Spinal cord (tissue), 10 donors: ENCODE results near the gene EPC2. TPM values are rescaled to one million over a fixed set of nuclear protein-coding genes. Genes with fewer than 3 reads are reported as not detected.

Source experiments
- DNase-seq, 6 donors: peaks; one replicate each; pipeline versions ENCODE4 v3.0.0 to v3.0.0-alpha.2; 2013 to 2015; ENCODE audit warnings: low spot score in 6 of 6, low read depth in 4 of 6
- H3K27ac ChIP-seq: one replicate; pipeline ENCODE4 v1.5.1; 2013; ENCODE audit warnings: low read depth, low read length, control low read depth
- H3K27me3 ChIP-seq: one replicate; pipeline ENCODE4 v1.6.1; 2013; ENCODE audit warnings: low read length; ENCODE audit not compliant: control insufficient read depth, insufficient read depth
- H3K36me3 ChIP-seq: one replicate; pipeline ENCODE4 v1.6.1; 2013; ENCODE audit warnings: low read length; ENCODE audit not compliant: control insufficient read depth, insufficient read depth
- H3K4me1 ChIP-seq: one replicate; pipeline ENCODE4 v1.6.1; 2013; ENCODE audit warnings: low read length; ENCODE audit not compliant: control insufficient read depth, insufficient read depth
- H3K4me3 ChIP-seq: one replicate; pipeline ENCODE4 v1.5.1; 2013; ENCODE audit warnings: low read depth, low read length, control low read depth
- H3K9me3 ChIP-seq: one replicate; pipeline ENCODE4 v1.6.1; 2013; ENCODE audit warnings: low read length; ENCODE audit not compliant: control insufficient read depth, insufficient read depth
- WGBS: methylation state at CpG from one replicate; pipeline ENCODE4 v1.1.5; 2013; ENCODE audit warnings: missing lambda C conversion rate; ENCODE audit not compliant: insufficient coverage; 5-methylcytosine and 5-hydroxymethylcytosine counted together
- polyA plus RNA-seq, 2 donors: library from polyadenylated mRNA; unstranded; fragments of 120-200 nt; gene quantifications; one replicate each; pipeline ENCODE4 v1.2.1, GENCODE V29; 2013; ENCODE audit not compliant: insufficient read length in 2 of 2
- total RNA-seq, 2 donors: library from RNA; depleted of rRNA in 1 of 2; stranded (reverse); fragments of 120-200 nt in 1 of 2; fragments of >200 nt in 1 of 2; gene quantifications; one replicate each; pipeline versions ENCODE4 v1.2.3 to v1.2.4, GENCODE V29; 2013 to 2014
- donor health status: healthy.

EPC2 gene
- total and polyA plus RNA-seq, 4 donors = 31.5 to 52.6 (median 38.1) TPM

- DNase-seq = peak in 1 of 6 donors; percentile 83
- Histone ChIP-seq H3K36me3 (no peaks in the 10 kb centered on the region), H3K4me1 (no peaks in the 10 kb centered on the region), H3K27me3 (no peaks in the 10 kb centered on the region), H3K9me3 (no peaks in the 10 kb centered on the region), H3K4me3 (no peak overlapping the region), H3K27ac (no peak overlapping the region)
- 40% methylated on average over 1 of the region's 2 CpGs for WGBS
Observed at GRCh38 chr2:148634749-148635148, 9.8 kb upstream of the EPC2 start.

- Histone ChIP-seq H3K4me3 (no peak overlapping the region), H3K27me3 (no peaks in the 10 kb centered on the region), H3K9me3 (no peaks in the 10 kb centered on the region), H3K27ac (no peak overlapping the region), H3K4me1 (no peaks in the 10 kb centered on the region), H3K36me3 (no peaks in the 10 kb centered on the region)
- WGBS = 68% methylated on average over 2 of the region's 5 CpGs
- DNase-seq = no peak
Observed at GRCh38 chr2:148638543-148638942, 6.0 kb upstream of the EPC2 start.

- Histone ChIP-seq H3K27me3 (no peaks in the 10 kb centered on the region), H3K9me3 (no peaks in the 10 kb centered on the region), H3K4me1 (peaks cover 5% of the 10 kb centered on the region), H3K36me3 (no peaks in the 10 kb centered on the region), H3K4me3 (no peak overlapping the region), H3K27ac (no peak overlapping the region)
- peak in 5 of 6 donors; percentile 12 to 86 (median 43) for DNase-seq
- no CpG with 5 or more reads among the region's 5 CpGs for WGBS
Observed at GRCh38 chr2:148640767-148641166, 3.8 kb upstream of the EPC2 start.

- peaks cover 5% of the 10 kb centered on the region for H3K4me1 ChIP-seq
- no peak overlapping the region for H3K27ac ChIP-seq
- H3K36me3 ChIP-seq = no peaks in the 10 kb centered on the region
- no peak overlapping the region for H3K4me3 ChIP-seq
- no peaks in the 10 kb centered on the region for H3K27me3 ChIP-seq
- DNase-seq = no peak
- H3K9me3 ChIP-seq = no peaks in the 10 kb centered on the region
- 92% methylated on average over 2 of the region's 2 CpGs for WGBS
Observed at GRCh38 chr2:148642112-148642744, 2.3 kb upstream of the EPC2 start.

GRCh38 chr2:148642891-148643416 is 1.6 kb upstream of the EPC2 start:
- DNase-seq = peak in 1 of 6 donors; percentile 20
- H3K36me3 ChIP-seq = no peaks in the 10 kb centered on the region
- H3K27me3 ChIP-seq = no peaks in the 10 kb centered on the region
- 50% methylated on average over 1 of the region's 3 CpGs for WGBS
- H3K9me3 ChIP-seq = no peaks in the 10 kb centered on the region
- peaks cover 5% of the 10 kb centered on the region for H3K4me1 ChIP-seq
- H3K4me3 ChIP-seq = no peak overlapping the region
- H3K27ac ChIP-seq = no peak overlapping the region

- WGBS = 67% methylated on average over 3 of the region's 5 CpGs
- H3K4me3 ChIP-seq = peak overlapping the region; percentile 84
- H3K36me3 ChIP-seq = no peaks in the 10 kb centered on the region
- no peak overlapping the region for H3K27ac ChIP-seq
- no peak for DNase-seq
- H3K9me3 ChIP-seq = no peaks in the 10 kb centered on the region
- no peaks in the 10 kb centered on the region for H3K27me3 ChIP-seq
- H3K4me1 ChIP-seq = peaks cover 5% of the 10 kb centered on the region
Observed at GRCh38 chr2:148643421-148643820, 1.1 kb upstream of the EPC2 start.

GRCh38 chr2:148644883-148645538 is 460 bp downstream of the EPC2 start:
- Histone ChIP-seq H3K27ac (peak overlapping the region; percentile 99), H3K36me3 (no peaks in the 10 kb centered on the region), H3K9me3 (no peaks in the 10 kb centered on the region), H3K4me1 (peaks cover 5% of the 10 kb centered on the region), H3K27me3 (no peaks in the 10 kb centered on the region), H3K4me3 (peak overlapping the region; percentile 84)
- DNase-seq = peak; percentile 94 to 100 (median 97)
- WGBS = under 1% methylated on average over 51 of the region's 69 CpGs

- Histone ChIP-seq H3K27me3 (no peaks in the 10 kb centered on the region), H3K9me3 (no peaks in the 10 kb centered on the region), H3K4me1 (peaks cover 5% of the 10 kb centered on the region), H3K36me3 (no peaks in the 10 kb centered on the region), H3K4me3 (peak overlapping the region; percentile 84), H3K27ac (peak overlapping the region; percentile 86)
- 0% methylated on average over 40 of the region's 47 CpGs for WGBS
- DNase-seq = peak; percentile 21 to 92 (median 44)
Observed at GRCh38 chr2:148645539-148646230, 1.1 kb downstream of the EPC2 start.

GRCh38 chr2:148646231-148646559 is 1.6 kb downstream of the EPC2 start:
- no CpG with 5 or more reads among the region's 4 CpGs for WGBS
- H3K4me3 ChIP-seq = peak overlapping the region; percentile 84
- H3K4me1 ChIP-seq = peaks cover 5% of the 10 kb centered on the region
- no peak overlapping the region for H3K27ac ChIP-seq
- H3K27me3 ChIP-seq = no peaks in the 10 kb centered on the region
- H3K9me3 ChIP-seq = no peaks in the 10 kb centered on the region
- no peak for DNase-seq
- H3K36me3 ChIP-seq = no peaks in the 10 kb centered on the region
